ENCODE measurements around the gene PRPF39.

PRPF39 gene

GRCh38 chr14:45149602-45150001 is 65.7 kb downstream of the PRPF39 start:
- DNase-seq = no peak
- H3K36me3 ChIP-seq (ENCODE audit: control insufficient read depth, insufficient read depth, low read length) = peaks cover 4% of the 10 kb centered on the region

GRCh38 chr14:45150386-45150890 is 66.5 kb downstream of the PRPF39 start:
- no peaks in the 10 kb centered on the region for H3K27me3 ChIP-seq (replicated peaks; ENCODE audit: control insufficient read depth, insufficient read depth, low read length, poor library complexity, severe bottlenecking)
- no peak overlapping the region for H3K4me3 ChIP-seq (ENCODE audit: insufficient read depth, low read depth, low read length, poor library complexity, severe bottlenecking)
- H3K27ac ChIP-seq (ENCODE audit: insufficient read depth, low read length, poor library complexity, severe bottlenecking) = no peak overlapping the region
- H3K4me1 ChIP-seq (ENCODE audit: control insufficient read depth, insufficient read depth, low read length, poor library complexity, severe bottlenecking) = no peaks in the 10 kb centered on the region
- no peak for DNase-seq
- peaks cover 4% of the 10 kb centered on the region for H3K36me3 ChIP-seq (ENCODE audit: control insufficient read depth, insufficient read depth, low read length)
- H3K9me3 ChIP-seq (ENCODE audit: control insufficient read depth, low read length) = no peaks in the 10 kb centered on the region

More at GRCh38 chr14:45149602-45150001, 65.7 kb downstream of the PRPF39 start:
- no peaks in the 10 kb centered on the region for H3K9me3 ChIP-seq (ENCODE audit: control insufficient read depth, low read length)
- no peaks in the 10 kb centered on the region for H3K4me1 ChIP-seq (ENCODE audit: control insufficient read depth, insufficient read depth, low read length, poor library complexity, severe bottlenecking)
- no peaks in the 10 kb centered on the region for H3K27me3 ChIP-seq (replicated peaks; ENCODE audit: control insufficient read depth, insufficient read depth, low read length, poor library complexity, severe bottlenecking)
- no peak overlapping the region for H3K27ac ChIP-seq (ENCODE audit: insufficient read depth, low read length, poor library complexity, severe bottlenecking)
- no peak overlapping the region for H3K4me3 ChIP-seq (ENCODE audit: insufficient read depth, low read depth, low read length, poor library complexity, severe bottlenecking)

- DNase-seq = no peak
- Histone ChIP-seq H3K27ac (ENCODE audit: insufficient read depth, low read length, poor library complexity, severe bottlenecking) (no peak overlapping the region), H3K36me3 (ENCODE audit: control insufficient read depth, insufficient read depth, low read length) (peaks cover 1% of the 10 kb centered on the region), H3K4me3 (ENCODE audit: insufficient read depth, low read depth, low read length, poor library complexity, severe bottlenecking) (no peak overlapping the region), H3K27me3 (replicated peaks; ENCODE audit: control insufficient read depth, insufficient read depth, low read length, poor library complexity, severe bottlenecking) (no peaks in the 10 kb centered on the region), H3K9me3 (ENCODE audit: control insufficient read depth, low read length) (no peaks in the 10 kb centered on the region), H3K4me1 (ENCODE audit: control insufficient read depth, insufficient read depth, low read length, poor library complexity, severe bottlenecking) (no peaks in the 10 kb centered on the region)
Measured at GRCh38 chr14:45156067-45156466, 72.2 kb downstream of the PRPF39 start.

All from effector memory CD4-positive, alpha-beta T cell (primary cell).